Keratinocyte (primary cell): ENCODE measurements around the gene NYAP2.

Source experiments
- EZH2 ChIP-seq: IDR thresholded peaks from one replicate; pipeline ENCODE4 v1.6.1; 2012; ENCODE audit warnings: inconsistent platforms, mild to moderate bottlenecking, low read length, moderate library complexity
- TF ChIP-seq, protein P1 (sequence below), 3 experiments: IDR thresholded peaks in 1 of 3; conservative IDR thresholded peaks in 1 of 3; optimal IDR thresholded peaks in 1 of 3; 2 replicates in 2 of 3; 3 replicates in 1 of 3; pipeline versions ENCODE3 to v1.5.1; 2011; ENCODE audit warnings: low read length in 3 of 3, mild to moderate bottlenecking in 3 of 3, moderate library complexity in 2 of 3, control low read depth in 1 of 3, inconsistent platforms in 1 of 3; ENCODE audit not compliant: insufficient read depth in 2 of 3; ENCODE audit errors: extremely low read depth in 1 of 3

DNA sequence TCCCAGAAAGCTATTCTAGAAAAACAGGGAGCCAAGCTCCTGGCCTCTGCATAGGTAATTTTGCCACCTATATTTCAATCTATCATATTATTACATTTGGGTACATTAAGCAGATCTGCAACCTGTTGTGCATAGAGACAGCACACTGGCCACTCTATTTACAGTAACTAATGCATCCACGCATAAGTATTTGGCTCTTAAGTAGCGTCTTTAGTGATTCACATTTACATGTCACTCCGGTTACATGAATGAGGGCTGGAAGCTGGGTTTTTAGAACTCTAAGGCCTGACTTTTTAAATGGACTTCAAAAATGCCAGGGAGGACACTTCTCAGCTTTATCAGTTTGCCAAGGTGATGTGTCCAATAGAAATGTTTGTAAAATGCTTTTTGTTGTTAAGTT is 97.7 kb downstream of the NYAP2 start:
- TF ChIP-seq, protein P1, sequence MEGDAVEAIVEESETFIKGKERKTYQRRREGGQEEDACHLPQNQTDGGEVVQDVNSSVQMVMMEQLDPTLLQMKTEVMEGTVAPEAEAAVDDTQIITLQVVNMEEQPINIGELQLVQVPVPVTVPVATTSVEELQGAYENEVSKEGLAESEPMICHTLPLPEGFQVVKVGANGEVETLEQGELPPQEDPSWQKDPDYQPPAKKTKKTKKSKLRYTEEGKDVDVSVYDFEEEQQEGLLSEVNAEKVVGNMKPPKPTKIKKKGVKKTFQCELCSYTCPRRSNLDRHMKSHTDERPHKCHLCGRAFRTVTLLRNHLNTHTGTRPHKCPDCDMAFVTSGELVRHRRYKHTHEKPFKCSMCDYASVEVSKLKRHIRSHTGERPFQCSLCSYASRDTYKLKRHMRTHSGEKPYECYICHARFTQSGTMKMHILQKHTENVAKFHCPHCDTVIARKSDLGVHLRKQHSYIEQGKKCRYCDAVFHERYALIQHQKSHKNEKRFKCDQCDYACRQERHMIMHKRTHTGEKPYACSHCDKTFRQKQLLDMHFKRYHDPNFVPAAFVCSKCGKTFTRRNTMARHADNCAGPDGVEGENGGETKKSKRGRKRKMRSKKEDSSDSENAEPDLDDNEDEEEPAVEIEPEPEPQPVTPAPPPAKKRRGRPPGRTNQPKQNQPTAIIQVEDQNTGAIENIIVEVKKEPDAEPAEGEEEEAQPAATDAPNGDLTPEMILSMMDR (optimal IDR thresholded peaks at IDR 0.05 in 1 of 3, IDR thresholded peaks at IDR 0.05 in 1 of 3, conservative IDR thresholded peaks at IDR 0.05 in 1 of 3; ENCODE audit: extremely low read depth in 1 of 3, insufficient read depth in 2 of 3, low read length in 3 of 3), result no peak
- no peak for TF ChIP-seq EZH2
